Activated CD4-positive, alpha-beta T cell treated with anti-CD3 and anti-CD28 coated beads for 36 hours (primary cell): Measurements from ENCODE around the gene ARFRP1. TPM values are rescaled to one million over a fixed set of nuclear protein-coding genes. Genes with fewer than 3 reads are reported as not detected.

Experiments used
- ATAC-seq: fragments of 200-7000 bp; cut with Tn5 transposase; one replicate; pipeline ENCODE4 v1.10.0; 2021; ENCODE audit warnings: mild to moderate bottlenecking, moderate library complexity
- CTCF ChIA-PET: fragments of 350-600 bp; sonication (Branson Sonifier 250); formaldehyde crosslinking; loops from one replicate; lab custom pipeline; 2021; ENCODE audit warnings: antibody characterized with exemption; lab: Charles Lee
- POLR2A ChIA-PET: fragments of 350-600 bp; sonication (Branson Sonifier 250); formaldehyde crosslinking; loops from one replicate; lab custom pipeline; 2021; ENCODE audit warnings: antibody characterized with exemption, inconsistent platforms; lab: Charles Lee
- DNase-seq: peaks from one replicate; pipeline ENCODE4 v3.0.0-alpha.2; 2020
- H3K27ac Mint-ChIP-seq: one replicate; pipeline ENCODE4 v1.8.0; 2021; ENCODE audit warnings: mixed read lengths
- H3K27me3 Mint-ChIP-seq: one replicate; pipeline ENCODE4 v1.8.0; 2021; ENCODE audit warnings: mixed read lengths
- H3K36me3 Mint-ChIP-seq: one replicate; pipeline ENCODE4 v1.8.0; 2021; ENCODE audit warnings: low read depth, mixed read lengths
- H3K4me1 Mint-ChIP-seq: one replicate; pipeline ENCODE4 v1.8.0; 2021; ENCODE audit warnings: mixed read lengths
- H3K4me3 Mint-ChIP-seq: one replicate; pipeline ENCODE4 v1.8.0; 2021; ENCODE audit warnings: mild to moderate bottlenecking, moderate library complexity, mixed read lengths
- H3K9me3 Mint-ChIP-seq: one replicate; pipeline ENCODE4 v1.8.0; 2021; ENCODE audit warnings: low read depth, mixed read lengths
- intact Hi-C, 2 experiments: fragments of 100-400 bp; cut with DNase I in 1 of 2; cut with micrococcal nuclease in 1 of 2; formaldehyde crosslinking; loops; one replicate each; pipeline versions ENCODE4 v1.14.2 to v1.15.1; 2022 to 2024; cut with DNase I, micrococcal nuclease
- total RNA-seq, 2 experiments: library from RNA; stranded (reverse); gene quantifications; one replicate each; pipeline ENCODE4 v1.2.3, GENCODE V29; 2021

ARFRP1 gene
- total RNA-seq, 2 experiments from 2014 or later = 36.4 to 52.0 TPM

GRCh38 chr20:63742381-63743024 is 34.7 kb upstream of the ARFRP1 start:
- Mint-ChIP-seq H3K9me3 (no peaks in the 10 kb centered on the region), H3K27me3 (no peaks in the 10 kb centered on the region), H3K4me1 (no peaks in the 10 kb centered on the region), H3K27ac (no peak overlapping the region), H3K4me3 (no peak overlapping the region), H3K36me3 (peaks cover 2% of the 10 kb centered on the region)
- CTCF ChIA-PET = interaction anchor here (0.5 kb wide), 1 partner anchor 159 kb away, joined by 3 read pairs; no protein-coding TSS in a partner anchor
- POLR2A ChIA-PET = interaction anchor here (0.6 kb wide), 2 partner anchors 101 to 123 kb away, joined by 3 to 6 read pairs; no protein-coding TSS in a partner anchor
- no peak for ATAC-seq
- intact Hi-C loops = loop anchor here in 1 of 2 experiments (5.0 kb wide), 1 partner anchor 35 kb away; the partner anchor contains the start of genes ARFRP1 and ZGPAT
- no peak for DNase-seq

- POLR2A ChIA-PET = interaction anchor here (0.6 kb wide), 1 partner anchor 28 kb away, joined by 3 read pairs; no protein-coding TSS in a partner anchor
- DNase-seq = no peak
- intact Hi-C loops = loop anchor here (2.0 to 5.0 kb wide), 2 partner anchors 35 to 83 kb away; partner anchors contain the start of genes ARFRP1 (in 1 of the 2), RTEL1 (in 1 of the 2) and ZGPAT (in 1 of the 2)
- H3K9me3 Mint-ChIP-seq = no peaks in the 10 kb centered on the region
- H3K36me3 Mint-ChIP-seq = peaks cover 2% of the 10 kb centered on the region
- no peak for ATAC-seq
- no peaks in the 10 kb centered on the region for H3K27me3 Mint-ChIP-seq
- H3K27ac Mint-ChIP-seq = no peak overlapping the region
- H3K4me3 Mint-ChIP-seq = peak overlapping the region; percentile 33
- CTCF ChIA-PET = interaction anchor here (0.5 to 1.6 kb wide), 4 partner anchors 14 to 204 kb away, joined by 3 to 5 read pairs (median 4); partner anchors contain the start of gene PTK6
- H3K4me1 Mint-ChIP-seq = peaks cover 4% of the 10 kb centered on the region
Observed at GRCh38 chr20:63741676-63742380, 34.1 kb upstream of the ARFRP1 start.

- peaks cover 9% of the 10 kb centered on the region for H3K4me1 Mint-ChIP-seq
- H3K36me3 Mint-ChIP-seq = peaks cover 2% of the 10 kb centered on the region
- intact Hi-C loops = loop anchor here (2.0 to 5.0 kb wide), 2 partner anchors 34 to 83 kb away; partner anchors contain the start of genes ARFRP1 (in 1 of the 2), RTEL1 (in 1 of the 2) and ZGPAT (in 1 of the 2)
- H3K4me3 Mint-ChIP-seq = peak overlapping the region; percentile 33
- DNase-seq = no peak
- H3K27ac Mint-ChIP-seq = no peak overlapping the region
- ChIA-PET CTCF (interaction anchor here (1.2 to 1.6 kb wide), 4 partner anchors 14 to 232 kb away, joined by 3 to 5 read pairs (median 4); partner anchors contain the start of gene PTK6), POLR2A (interaction anchor here (0.6 kb wide), 1 partner anchor 28 kb away, joined by 3 read pairs; no protein-coding TSS in a partner anchor)
- H3K27me3 Mint-ChIP-seq = no peaks in the 10 kb centered on the region
- no peaks in the 10 kb centered on the region for H3K9me3 Mint-ChIP-seq
- ATAC-seq = no peak
Observed at GRCh38 chr20:63741354-63741675, 33.5 kb upstream of the ARFRP1 start.

GRCh38 chr20:63740627-63741353 is 33.0 kb upstream of the ARFRP1 start:
- no peaks in the 10 kb centered on the region for H3K27me3 Mint-ChIP-seq
- no peaks in the 10 kb centered on the region for H3K9me3 Mint-ChIP-seq
- peaks cover 15% of the 10 kb centered on the region for H3K4me1 Mint-ChIP-seq
- ATAC-seq (peak; percentile 20), DNase-seq (peak; percentile 60)
- CTCF ChIA-PET = interaction anchor here (0.6 to 1.6 kb wide), 6 partner anchors 13 to 233 kb away, joined by 3 to 5 read pairs (median 3); partner anchors contain the start of gene PTK6
- POLR2A ChIA-PET = interaction anchor here (0.6 kb wide), 1 partner anchor 27 kb away, joined by 3 read pairs; no protein-coding TSS in a partner anchor
- H3K27ac Mint-ChIP-seq = no peak overlapping the region
- intact Hi-C loops = loop anchor here (1.0 to 5.0 kb wide), 3 partner anchors 33 to 82 kb away; partner anchors contain the start of genes ARFRP1 (in 2 of the 2), RTEL1 (in 1 of the 2) and ZGPAT (in 1 of the 2)
- peak overlapping the region; percentile 33 for H3K4me3 Mint-ChIP-seq
- H3K36me3 Mint-ChIP-seq = peaks cover 2% of the 10 kb centered on the region

GRCh38 chr20:63740070-63740626 is 32.4 kb upstream of the ARFRP1 start:
- no peaks in the 10 kb centered on the region for H3K9me3 Mint-ChIP-seq
- CTCF ChIA-PET = interaction anchor here (0.6 to 1.6 kb wide), 6 partner anchors 13 to 234 kb away, joined by 3 to 5 read pairs (median 3); partner anchors contain the start of gene PTK6
- DNase-seq (peak; percentile 63), ATAC-seq (peak; percentile 3)
- no peak overlapping the region for H3K27ac Mint-ChIP-seq
- peak overlapping the region; percentile 33 for H3K4me3 Mint-ChIP-seq
- H3K4me1 Mint-ChIP-seq = peaks cover 19% of the 10 kb centered on the region
- POLR2A ChIA-PET = no interaction called here
- intact Hi-C loops = loop anchor here (1.0 to 5.0 kb wide), 3 partner anchors 33 to 81 kb away; partner anchors contain the start of genes ARFRP1 (in 2 of the 2), RTEL1 (in 1 of the 2) and ZGPAT (in 1 of the 2)
- H3K27me3 Mint-ChIP-seq = no peaks in the 10 kb centered on the region
- H3K36me3 Mint-ChIP-seq = peaks cover 4% of the 10 kb centered on the region

GRCh38 chr20:63739130-63740069 is 31.6 kb upstream of the ARFRP1 start, which contains the start of gene SLC2A4RG:
Gene SLC2A4RG, plus strand, starts transcription at chr20:63739776. Its CDS starts 137 bp downstream, at chr20:63739913.
- H3K27me3 Mint-ChIP-seq = no peaks in the 10 kb centered on the region
- intact Hi-C loops = loop anchor here (1.0 to 10.0 kb wide), 9 partner anchors 32 to 298 kb away; partner anchors contain the start of genes ARFRP1 (in 2 of the 2), C20orf204 (in 1 of the 2), RTEL1 (in 1 of the 2) and SAMD10 (in 1 of the 2)
- POLR2A ChIA-PET = no interaction called here
- peaks cover 4% of the 10 kb centered on the region for H3K36me3 Mint-ChIP-seq
- peak within 1 kb of the TSS; percentile 33 for H3K4me3 Mint-ChIP-seq
- CTCF ChIA-PET = no interaction called here
- peak; percentile 58 for ATAC-seq
- H3K27ac Mint-ChIP-seq = no peak within 1 kb of the TSS
- peaks cover 19% of the 10 kb centered on the region for H3K4me1 Mint-ChIP-seq
- DNase-seq = peak; percentile 79
- H3K9me3 Mint-ChIP-seq = no peaks in the 10 kb centered on the region

GRCh38 chr20:63738687-63739129 is 30.9 kb upstream of the ARFRP1 start:
- ATAC-seq (no peak), DNase-seq (peak; percentile 61)
- Mint-ChIP-seq H3K9me3 (no peaks in the 10 kb centered on the region), H3K27me3 (no peaks in the 10 kb centered on the region), H3K27ac (no peak overlapping the region), H3K4me3 (no peak overlapping the region), H3K4me1 (peaks cover 21% of the 10 kb centered on the region), H3K36me3 (peaks cover 8% of the 10 kb centered on the region)
- ChIA-PET POLR2A (no interaction called here), CTCF (no interaction called here)
- intact Hi-C loops = loop anchor here (1.0 to 10.0 kb wide), 6 partner anchors 41 to 299 kb away; partner anchors contain the start of genes C20orf204 (in 1 of the 2), SAMD10 (in 1 of the 2) and TNFRSF6B (in 1 of the 2)

- POLR2A ChIA-PET = no interaction called here
- Mint-ChIP-seq H3K9me3 (no peaks in the 10 kb centered on the region), H3K4me3 (no peak overlapping the region), H3K4me1 (peaks cover 21% of the 10 kb centered on the region), H3K36me3 (peaks cover 11% of the 10 kb centered on the region), H3K27me3 (no peaks in the 10 kb centered on the region), H3K27ac (no peak overlapping the region)
- CTCF ChIA-PET = interaction anchor here (0.5 to 1.3 kb wide), 2 partner anchors 80 to 85 kb away, joined by 3 read pairs; partner anchors contain the start of genes RTEL1 and STMN3
- intact Hi-C loops = loop anchor here (1.0 to 10.0 kb wide), 6 partner anchors 41 to 299 kb away; partner anchors contain the start of genes C20orf204 (in 1 of the 2), SAMD10 (in 1 of the 2) and TNFRSF6B (in 1 of the 2)
- DNase-seq (peak; percentile 57), ATAC-seq (peak; percentile 7)
Observed at GRCh38 chr20:63737945-63738686, 30.3 kb upstream of the ARFRP1 start.

- CTCF ChIA-PET = interaction anchor here (0.5 to 1.3 kb wide), 2 partner anchors 80 to 84 kb away, joined by 3 read pairs; partner anchors contain the start of genes RTEL1 and STMN3
- Mint-ChIP-seq H3K27ac (no peak overlapping the region), H3K4me3 (peak overlapping the region; percentile 54), H3K4me1 (peaks cover 21% of the 10 kb centered on the region), H3K9me3 (no peaks in the 10 kb centered on the region), H3K27me3 (no peaks in the 10 kb centered on the region), H3K36me3 (peaks cover 11% of the 10 kb centered on the region)
- ATAC-seq (peak; percentile 2), DNase-seq (no peak)
- POLR2A ChIA-PET = interaction anchor here (0.5 kb wide), 1 partner anchor 11 kb away, joined by 3 read pairs; no protein-coding TSS in a partner anchor
- intact Hi-C loops = loop anchor here (1.0 to 10.0 kb wide), 6 partner anchors 40 to 300 kb away; partner anchors contain the start of genes C20orf204 (in 1 of the 2), SAMD10 (in 1 of the 2) and TNFRSF6B (in 1 of the 2)
Observed at GRCh38 chr20:63737695-63737944, 29.8 kb upstream of the ARFRP1 start.
